ENCODE data around the gene ZNF492. TPM values are rescaled to one million over a fixed set of nuclear protein-coding genes. Genes with fewer than 3 reads are reported as not detected.
"Not testable (repeated sequence)": the region's sequence is repeated elsewhere in the genome, so short reads cannot be mapped to it uniquely, and the experiment has no call there.

The ZNF492 gene
- total RNA-seq, 1 donor from 2014 or later: 0.14 TPM

GRCh38 chr19:22617181-22617580, 16.9 kb upstream of the ZNF492 start:
- DNase-seq (ENCODE audit: low spot score): not testable (repeated sequence)

- no peak for DNase-seq (ENCODE audit: low spot score)
Observed at GRCh38 chr19:22617614-22618320, 16.4 kb upstream of the ZNF492 start.

- no peak for DNase-seq (ENCODE audit: low spot score)
Observed at GRCh38 chr19:22619371-22619770, 14.8 kb upstream of the ZNF492 start.

- DNase-seq (ENCODE audit: low spot score): no peak
Observed at GRCh38 chr19:22619932-22620331, 14.2 kb upstream of the ZNF492 start.

GRCh38 chr19:22620401-22620800, 13.7 kb upstream of the ZNF492 start:
- DNase-seq (ENCODE audit: low spot score): no peak

- DNase-seq (ENCODE audit: low spot score): no peak
Observed at GRCh38 chr19:22620912-22621311, 13.2 kb upstream of the ZNF492 start.

GRCh38 chr19:22622020-22622419, 12.1 kb upstream of the ZNF492 start:
- DNase-seq (ENCODE audit: low spot score): no peak

- DNase-seq (ENCODE audit: low spot score): no peak
Observed at GRCh38 chr19:22622901-22623840, 11.0 kb upstream of the ZNF492 start.

- no peak for DNase-seq (ENCODE audit: low spot score)
Observed at GRCh38 chr19:22623841-22624221, 10.3 kb upstream of the ZNF492 start.

GRCh38 chr19:22625266-22626035, 8.7 kb upstream of the ZNF492 start:
- no peak for DNase-seq (ENCODE audit: low spot score)

GRCh38 chr19:22627526-22627925, 6.6 kb upstream of the ZNF492 start:
- DNase-seq (ENCODE audit: low spot score): no peak

- DNase-seq (ENCODE audit: low spot score): no peak
Observed at GRCh38 chr19:22628401-22628800, 5.7 kb upstream of the ZNF492 start.

- DNase-seq (ENCODE audit: low spot score): no peak
Observed at GRCh38 chr19:22634450-22634827, 315 bp downstream of the ZNF492 start.

- not testable (repeated sequence) for DNase-seq (ENCODE audit: low spot score)
Observed at GRCh38 chr19:22685493-22685892, 51.4 kb downstream of the ZNF492 start.

- DNase-seq (ENCODE audit: low spot score): not testable (repeated sequence)
Observed at GRCh38 chr19:22702661-22703060, 68.5 kb downstream of the ZNF492 start.

- DNase-seq (ENCODE audit: low spot score): not testable (repeated sequence)
Observed at GRCh38 chr19:22703096-22703495, 69.0 kb downstream of the ZNF492 start.

GRCh38 chr19:22708983-22709382, 74.9 kb downstream of the ZNF492 start:
- no peak for DNase-seq (ENCODE audit: low spot score)

Other genes starting within 250 kb of the ZNF492 start
- 0.89 TPM for gene ZNF98, start 212.0 kb upstream of the ZNF492 start, total RNA-seq
- gene ZNF99, start 149.8 kb downstream of the ZNF492 start, total RNA-seq: 0.14 TPM
- not detected for gene ZNF723, start 198.0 kb downstream of the ZNF492 start, total RNA-seq

All from mucosa of gallbladder (tissue), 1 donor.